GM10248 (cell line): Measurements from ENCODE around the gene PRLR.

Experiments
- CTCF ChIA-PET: fragments of 300-600 bp; sonication (Branson Sonifier 250); formaldehyde crosslinking; extraction: SDS; loops from one replicate; lab custom pipeline; 2021; ENCODE audit warnings: antibody characterized with exemption; lab: Yijun Ruan, JAX
- POLR2A ChIA-PET: fragments of 350-650 bp; sonication (Branson Sonifier 250); formaldehyde crosslinking; extraction: SDS; loops from one replicate; lab custom pipeline; 2020; ENCODE audit warnings: antibody characterized with exemption; lab: Yijun Ruan, JAX
- DNase-seq: peaks from one replicate; pipeline ENCODE4 v3.0.0; 2012; ENCODE audit errors: extremely low spot score
- CTCF ChIP-seq: IDR thresholded peaks from 2 replicates; pipeline ENCODE4 v1.5.1; 2012; ENCODE audit warnings: mild to moderate bottlenecking, low read depth; ENCODE audit errors: extremely low read depth, missing control alignments, control extremely low read depth

The PRLR gene

GRCh38 chr5:35026280-35026840, 203.9 kb downstream of the PRLR start:
- DNase-seq, result no peak
- CTCF ChIA-PET, result interaction anchor here (1.3 kb wide), 1 partner anchor 23 kb away, joined by 4 read pairs; no protein-coding TSS in a partner anchor
- POLR2A ChIA-PET, result no interaction called here

GRCh38 chr5:35024911-35025510, 205.3 kb downstream of the PRLR start:
- CTCF ChIA-PET, result no interaction called here
- DNase-seq, result no peak
- POLR2A ChIA-PET, result no interaction called here
- TF ChIP-seq CTCF, result no peak

More at GRCh38 chr5:35026280-35026840, 203.9 kb downstream of the PRLR start:
- TF ChIP-seq CTCF, result no peak

GRCh38 chr5:35023391-35024178, 206.7 kb downstream of the PRLR start:
- TF ChIP-seq CTCF, result no peak
- ChIA-PET CTCF (interaction anchor here (2.0 kb wide), 1 partner anchor 20 kb away, joined by 9 read pairs; no protein-coding TSS in a partner anchor), POLR2A (no interaction called here)
- no peak for DNase-seq

GRCh38 chr5:35016174-35017051, 213.9 kb downstream of the PRLR start:
- no peak for TF ChIP-seq CTCF
- no peak for DNase-seq
- ChIA-PET POLR2A (no interaction called here), CTCF (interaction anchor here (3.1 kb wide), 1 partner anchor 13 kb away, joined by 15 read pairs; no protein-coding TSS in a partner anchor)

GRCh38 chr5:35015063-35015462, 215.2 kb downstream of the PRLR start:
- CTCF ChIA-PET, result interaction anchor here (3.1 kb wide), 1 partner anchor 12 kb away, joined by 15 read pairs; no protein-coding TSS in a partner anchor
- DNase-seq, result no peak
- TF ChIP-seq CTCF, result no peak
- POLR2A ChIA-PET, result no interaction called here
